ENCODE results near the gene ZCWPW1.

GRCh38 chr7:100432053-100432452, 3.5 kb upstream of the ZCWPW1 start:
- TF ChIP-seq CTCF (IDR thresholded peaks at IDR 0.05; ENCODE audit: insufficient read depth, low read length, poor library complexity, severe bottlenecking) (no peak), EZH2phosphoT487 (conservative IDR thresholded peaks at IDR 0.05; ENCODE audit: low read length) (no peak)
